Lower leg skin (tissue), 3 donors: ENCODE measurements around the gene RPL13.

Source experiments
- POLR2A ChIP-seq, 2 donors: fragments of 450-650 bp; IDR thresholded peaks; one replicate each; pipeline ENCODE4 v1.6.1; 2016 to 2017; ENCODE audit warnings: antibody characterized with exemption in 2 of 2, mild to moderate bottlenecking in 1 of 2, moderate library complexity in 1 of 2
- TF ChIP-seq, protein P1 (sequence below), 3 donors: fragments of 450-650 bp; IDR thresholded peaks; one replicate each; pipeline ENCODE4 v1.5.1; 2016; ENCODE audit warnings: antibody characterized with exemption in 3 of 3, mild to moderate bottlenecking in 3 of 3, moderate library complexity in 2 of 3

- no peak for TF ChIP-seq POLR2A (IDR thresholded peaks at IDR 0.05)
- TF ChIP-seq, protein P1, sequence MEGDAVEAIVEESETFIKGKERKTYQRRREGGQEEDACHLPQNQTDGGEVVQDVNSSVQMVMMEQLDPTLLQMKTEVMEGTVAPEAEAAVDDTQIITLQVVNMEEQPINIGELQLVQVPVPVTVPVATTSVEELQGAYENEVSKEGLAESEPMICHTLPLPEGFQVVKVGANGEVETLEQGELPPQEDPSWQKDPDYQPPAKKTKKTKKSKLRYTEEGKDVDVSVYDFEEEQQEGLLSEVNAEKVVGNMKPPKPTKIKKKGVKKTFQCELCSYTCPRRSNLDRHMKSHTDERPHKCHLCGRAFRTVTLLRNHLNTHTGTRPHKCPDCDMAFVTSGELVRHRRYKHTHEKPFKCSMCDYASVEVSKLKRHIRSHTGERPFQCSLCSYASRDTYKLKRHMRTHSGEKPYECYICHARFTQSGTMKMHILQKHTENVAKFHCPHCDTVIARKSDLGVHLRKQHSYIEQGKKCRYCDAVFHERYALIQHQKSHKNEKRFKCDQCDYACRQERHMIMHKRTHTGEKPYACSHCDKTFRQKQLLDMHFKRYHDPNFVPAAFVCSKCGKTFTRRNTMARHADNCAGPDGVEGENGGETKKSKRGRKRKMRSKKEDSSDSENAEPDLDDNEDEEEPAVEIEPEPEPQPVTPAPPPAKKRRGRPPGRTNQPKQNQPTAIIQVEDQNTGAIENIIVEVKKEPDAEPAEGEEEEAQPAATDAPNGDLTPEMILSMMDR (IDR thresholded peaks at IDR 0.05), result no peak
Observed at GRCh38 chr16:89541792-89542191, 18.7 kb upstream of the RPL13 start.
